Measurements from ENCODE around the gene USP8.

- TF ChIP-seq POLR2AphosphoS5 (IDR thresholded peaks at IDR 0.05) = no peak
- TF ChIP-seq POLR2A (IDR thresholded peaks at IDR 0.05) = no peak
Measured at GRCh38 chr15:50506121-50506520, 81.9 kb downstream of the USP8 start.
